HCT116 (cell line): Measurements from ENCODE around the gene KCNE4. TPM values are rescaled to one million over a fixed set of nuclear protein-coding genes. Genes with fewer than 3 reads are reported as not detected.

Experiments
- ATAC-seq: fragments of 200-7000 bp; cut with Tn5 transposase; 2 replicates; pipeline ENCODE4 v1.9.1; 2020; ENCODE audit warnings: mild to moderate bottlenecking, moderate library complexity
- BruUV-seq: library from RNA; stranded (reverse); fragments of 400-500 nt; replicated peaks from 2 replicates; lab custom pipeline; 2021; lab: Mats Ljungman, UMichigan
- CTCF ChIA-PET: fragments of 300-600 bp; sonication (Branson Sonifier 250); formaldehyde crosslinking; loops from one replicate; lab custom pipeline; 2021; ENCODE audit warnings: antibody characterized with exemption; lab: Charles Lee
- POLR2A ChIA-PET: fragments of 300-600, 350-600 bp; sonication (Branson Sonifier 250); formaldehyde crosslinking; loops from one replicate; lab custom pipeline; 2021; ENCODE audit warnings: antibody characterized with exemption; lab: Charles Lee
- RAD21 ChIA-PET, 2 experiments: fragments of 300-600 bp; sonication (Branson Sonifier 250); formaldehyde crosslinking; loops; one replicate each; lab custom pipeline; 2023; ENCODE audit warnings: low total read pairs in 2 of 2; ENCODE audit not compliant: uncharacterized antibody in 2 of 2, unreplicated experiment in 2 of 2, low non-redundant PET in 1 of 2; lab: Charles Lee
- DNase-seq: peaks from one replicate; pipeline ENCODE4 v3.0.0-alpha.2; 2010; ENCODE audit warnings: low read depth, low spot score
- H2AFZ ChIP-seq: fragments of 200-600 bp; shearing (Covaris generic), sonication (generic); 2 replicates; pipeline ENCODE4 v1.6.1; 2017; ENCODE audit warnings: low read depth, mixed run types, mixed read lengths, antibody characterized with exemption, low read length; ENCODE audit not compliant: poor library complexity, severe bottlenecking
- H3K27ac ChIP-seq: 2 replicates; pipeline ENCODE4 v1.5.1; 2012; ENCODE audit warnings: low read depth, low read length
- H3K27me3 ChIP-seq: fragments of 200-600 bp; sonication (generic); 2 replicates; pipeline ENCODE4 v1.6.1; 2016; ENCODE audit warnings: mixed run types, low read length, mixed read lengths; ENCODE audit not compliant: insufficient read depth
- H3K36me3 ChIP-seq, 2 experiments: fragments of 200-500 bp in 1 of 2; fragments of 200-600 bp in 1 of 2; sonication (Bioruptor generic) in 1 of 2; sonication (generic) in 1 of 2; 2 replicates each; pipeline versions ENCODE4 v1.5.1 to v1.6.1; 2014 to 2016; ENCODE audit warnings: low read length in 2 of 2, inconsistent platforms in 1 of 2, mixed read lengths in 1 of 2, mixed run types in 1 of 2; ENCODE audit not compliant: insufficient read depth in 2 of 2, control insufficient read depth in 1 of 2
- H3K4me1 ChIP-seq, 2 experiments: fragments of 200-600 bp in 1 of 2; sonication (generic) in 1 of 2; 2 replicates each; pipeline versions ENCODE4 v1.5.1 to v1.6.1; 2012 to 2017; ENCODE audit warnings: low read length in 2 of 2, inconsistent platforms in 1 of 2, mild to moderate bottlenecking in 1 of 2, mixed read lengths in 1 of 2, mixed run types in 1 of 2, moderate library complexity in 1 of 2; ENCODE audit not compliant: insufficient read depth in 2 of 2, control insufficient read depth in 1 of 2
- H3K4me2 ChIP-seq: fragments of 200-600 bp; sonication (generic); 2 replicates; pipeline ENCODE4 v1.6.1; 2017; ENCODE audit warnings: mixed run types, low read length, mixed read lengths
- H3K4me3 ChIP-seq, 2 experiments: fragments of 200-600 bp in 1 of 2; sonication (generic) in 1 of 2; replicated peaks in 1 of 2; 2 replicates each; pipeline ENCODE4 v1.5.1; 2011 to 2016; ENCODE audit warnings: low read length in 2 of 2, control low read depth in 1 of 2, low read depth in 1 of 2, mild to moderate bottlenecking in 1 of 2, mixed read lengths in 1 of 2, mixed run types in 1 of 2
- H3K79me2 ChIP-seq: fragments of 200-600 bp; sonication (generic); 2 replicates; pipeline ENCODE4 v1.6.1; 2017; ENCODE audit warnings: mild to moderate bottlenecking, mixed run types, low read length, moderate library complexity, mixed read lengths; ENCODE audit not compliant: insufficient read depth
- H3K9ac ChIP-seq: fragments of 200-600 bp; sonication (generic); 2 replicates; pipeline ENCODE4 v1.6.1; 2016; ENCODE audit warnings: low read length, mixed read lengths
- H3K9me2 ChIP-seq: fragments of 200-600 bp; sonication (generic), shearing (Covaris generic); 2 replicates; pipeline ENCODE4 v1.6.1; 2017; ENCODE audit warnings: mixed run types, mild to moderate bottlenecking, moderate library complexity; ENCODE audit not compliant: insufficient read depth
- H3K9me3 ChIP-seq, 2 experiments: fragments of 200-500 bp in 1 of 2; fragments of 200-600 bp in 1 of 2; sonication (Bioruptor generic) in 1 of 2; sonication (generic) in 1 of 2; 2 replicates each; pipeline ENCODE4 v1.6.1; 2014 to 2017; ENCODE audit warnings: low read length in 2 of 2, mixed read lengths in 2 of 2, inconsistent platforms in 1 of 2, low read depth in 1 of 2, mild to moderate bottlenecking in 1 of 2, mixed run types in 1 of 2, moderate library complexity in 1 of 2; ENCODE audit not compliant: control insufficient read depth in 1 of 2, insufficient read depth in 1 of 2
- H4K20me1 ChIP-seq: fragments of 200-600 bp; sonication (generic), shearing (Covaris generic); 2 replicates; pipeline ENCODE4 v1.6.1; 2017; ENCODE audit warnings: mixed run types, mild to moderate bottlenecking, moderate library complexity; ENCODE audit not compliant: insufficient read depth
- ATF3 ChIP-seq: IDR thresholded peaks from 2 replicates; pipeline ENCODE4 v1.6.1; 2012
- FOSL1 ChIP-seq: IDR thresholded peaks from 2 replicates; pipeline ENCODE4 v1.6.1; 2012; ENCODE audit warnings: low read depth
- JUND ChIP-seq: IDR thresholded peaks from 2 replicates; pipeline ENCODE4 v1.6.1; 2012
- RAD21 ChIP-seq: IDR thresholded peaks from 2 replicates; pipeline ENCODE4 v1.6.1; 2012; ENCODE audit warnings: low read depth, mild to moderate bottlenecking
- REST ChIP-seq: IDR thresholded peaks from 2 replicates; pipeline ENCODE4 v1.6.1; 2012; ENCODE audit warnings: low read depth
- SIN3A ChIP-seq: IDR thresholded peaks from 2 replicates; pipeline ENCODE4 v1.6.1; 2012; ENCODE audit warnings: low read depth
- ZNF274 ChIP-seq: fragments of 200-500 bp; sonication (Bioruptor generic); IDR thresholded peaks from 2 replicates; pipeline ENCODE4 v1.6.1; 2014; ENCODE audit warnings: mild to moderate bottlenecking, low read depth, low read length, inconsistent platforms
- intact Hi-C: fragments of 100-400 bp; cut with micrococcal nuclease; formaldehyde crosslinking; loops from 2 replicates; pipeline ENCODE4 v1.10.0; 2022
- total RNA-seq: library from RNA; stranded (reverse); gene quantifications from one replicate; pipeline ENCODE4 v1.2.1, GENCODE V29; 2021; ENCODE audit not compliant: unreplicated experiment

Gene KCNE4
- total RNA-seq, 1 experiment from 2014 or later, result not detected

GRCh38 chr2:223086370-223086981, 34.5 kb downstream of the KCNE4 start:
- no peaks in the 10 kb centered on the region for H3K9me3 ChIP-seq
- H3K79me2 ChIP-seq, result no peaks in the 10 kb centered on the region
- H3K9ac ChIP-seq, result no peak overlapping the region
- H3K4me3 ChIP-seq, result no peak overlapping the region
- ChIA-PET CTCF (no interaction called here), POLR2A (no interaction called here)
- H4K20me1 ChIP-seq, result no peaks in the 10 kb centered on the region
- H3K9me2 ChIP-seq, result no peaks in the 10 kb centered on the region
- no peaks in the 10 kb centered on the region for H3K36me3 ChIP-seq
- no peaks in the 10 kb centered on the region for H3K27me3 ChIP-seq
- no peak overlapping the region for H3K4me2 ChIP-seq
- H3K4me1 ChIP-seq, result no peaks in the 10 kb centered on the region
- no peak for ATAC-seq
- no TSS peak for BruUV-seq
- intact Hi-C loops, result no loop called here
- TF ChIP-seq ZNF274 (no peak), REST (no peak), SIN3A (no peak), FOSL1 (no peak), JUND (no peak), RAD21 (no peak), ATF3 (no peak)
- TF ChIP-seq, all 23 proteins: peak for 0
- DNase-seq, result no peak
- RAD21 ChIA-PET, result no interaction called here
- Histone ChIP-seq H3K27ac (no peak overlapping the region), H2AFZ (no peak overlapping the region)
